GM19468 (cell line): ENCODE measurements around the gene FAM153A.
"Not testable (repeated sequence)": the region's sequence is repeated elsewhere in the genome, so short reads cannot be mapped to it uniquely, and the experiment has no call there.

Experiments used
- ATAC-seq: cut with Tn5 transposase; IDR thresholded peaks from one replicate; pipeline ENCODE4 v1.9.1; 2021; ENCODE audit warnings: mild to moderate bottlenecking, moderate library complexity, moderate number of reproducible peaks; ENCODE audit not compliant: unreplicated experiment; ENCODE audit errors: extremely low read depth

FAM153A gene

DNA sequence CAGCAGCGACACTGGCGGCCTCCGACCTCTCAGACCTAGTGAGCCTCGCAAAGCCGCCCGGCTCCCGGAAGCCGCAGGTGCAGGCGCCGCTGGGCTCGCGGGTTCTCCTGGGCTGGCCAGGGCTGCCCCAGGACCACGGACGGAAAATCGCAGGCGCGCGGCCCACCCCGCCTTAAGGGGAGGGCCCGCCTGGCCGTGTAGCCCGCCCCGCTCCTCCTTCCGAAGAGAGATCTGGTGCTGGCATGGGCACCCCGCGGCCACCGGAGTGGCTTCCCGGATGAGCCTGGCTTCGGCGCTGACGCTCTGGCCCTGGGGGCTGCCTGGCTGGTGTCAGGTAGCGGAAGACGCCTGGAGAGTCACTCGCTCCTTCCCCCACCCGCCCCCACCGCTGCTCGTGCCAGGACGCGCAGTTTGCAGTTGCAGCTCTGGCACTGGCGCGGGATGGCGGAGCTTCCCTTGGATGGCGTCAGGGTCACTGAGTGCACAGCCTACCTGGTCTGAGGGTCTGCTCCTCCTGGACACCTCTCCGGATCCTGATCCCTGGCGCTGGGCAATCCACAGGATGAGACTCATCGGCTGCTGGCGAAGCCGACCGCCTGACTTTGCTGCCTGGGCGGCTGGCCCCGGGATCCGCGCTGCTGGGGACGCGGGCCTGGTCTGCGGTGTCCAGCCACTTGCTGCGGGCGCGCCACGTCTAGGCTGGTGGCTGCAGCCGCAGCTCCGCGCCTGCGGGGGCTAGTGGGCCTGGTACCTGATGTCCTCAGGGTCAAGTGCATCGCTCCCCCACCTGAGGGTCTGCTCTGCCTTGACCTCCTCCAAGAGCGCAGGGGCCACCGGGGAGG is at the start of gene FAM153A:
FAM153A (minus strand) TSS at position 108 of the 842 bp plus-strand sequence.
- not testable (repeated sequence) for ATAC-seq

DNA sequence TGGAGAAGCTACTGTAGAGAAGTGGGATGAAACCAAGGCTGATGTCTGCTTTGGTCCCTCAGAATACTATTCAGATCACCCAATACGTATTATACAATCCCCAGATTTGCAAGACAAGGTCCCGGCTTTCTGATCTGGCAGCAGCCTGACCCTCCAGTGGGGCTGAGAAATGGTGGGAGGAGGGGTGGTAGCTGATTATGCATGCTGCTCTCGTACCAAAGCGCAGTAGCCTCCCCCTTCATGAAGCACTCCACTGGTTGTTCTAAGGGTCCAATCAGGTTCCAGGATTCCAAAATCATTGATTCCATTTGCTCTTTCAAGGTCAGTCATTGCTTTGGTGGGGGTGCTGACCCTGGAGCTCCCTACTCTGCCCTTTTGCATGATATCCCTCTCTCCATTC is 49.6 kb upstream of the FAM153A start:
- not testable (repeated sequence) for ATAC-seq

DNA sequence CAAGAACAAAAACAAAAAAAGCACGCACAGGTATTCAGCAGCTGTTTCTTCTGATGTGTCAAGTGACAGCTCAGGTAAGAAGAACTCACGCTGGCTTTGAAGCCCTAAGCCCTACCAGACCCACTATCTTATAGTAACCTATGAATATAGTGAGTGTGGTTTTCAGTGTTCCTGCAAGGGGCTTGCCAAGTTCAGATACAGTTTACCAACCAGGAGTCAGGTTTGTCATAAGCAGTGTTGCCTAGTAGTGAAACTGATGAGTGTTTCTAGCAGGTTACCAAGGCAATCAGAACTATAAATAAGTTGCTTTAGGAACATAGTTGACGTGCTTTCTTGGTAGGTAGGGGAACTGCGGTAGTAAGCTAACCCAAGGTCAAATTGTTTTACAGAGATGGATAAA is 43.4 kb upstream of the FAM153A start:
- not testable (repeated sequence) for ATAC-seq

DNA sequence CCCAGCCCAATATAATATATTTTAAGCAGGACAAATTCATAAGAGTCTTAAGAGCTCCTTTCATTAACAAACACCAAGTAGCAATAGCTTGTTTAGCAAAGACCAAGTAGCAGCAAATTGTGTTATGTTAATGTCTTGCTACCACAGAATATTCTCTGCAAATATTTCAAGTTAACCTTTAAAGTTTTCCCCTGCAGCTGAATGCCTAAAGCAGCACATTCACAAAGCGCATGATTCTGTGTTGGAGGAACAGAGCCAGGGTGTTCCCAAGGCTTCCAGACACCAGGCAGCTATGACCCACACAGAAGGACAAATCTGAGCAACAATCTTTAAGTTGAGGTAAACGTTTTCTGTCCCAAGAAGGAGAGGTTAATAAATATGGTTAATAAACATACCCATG is 42.1 kb upstream of the FAM153A start:
- ATAC-seq, result not testable (repeated sequence)

DNA sequence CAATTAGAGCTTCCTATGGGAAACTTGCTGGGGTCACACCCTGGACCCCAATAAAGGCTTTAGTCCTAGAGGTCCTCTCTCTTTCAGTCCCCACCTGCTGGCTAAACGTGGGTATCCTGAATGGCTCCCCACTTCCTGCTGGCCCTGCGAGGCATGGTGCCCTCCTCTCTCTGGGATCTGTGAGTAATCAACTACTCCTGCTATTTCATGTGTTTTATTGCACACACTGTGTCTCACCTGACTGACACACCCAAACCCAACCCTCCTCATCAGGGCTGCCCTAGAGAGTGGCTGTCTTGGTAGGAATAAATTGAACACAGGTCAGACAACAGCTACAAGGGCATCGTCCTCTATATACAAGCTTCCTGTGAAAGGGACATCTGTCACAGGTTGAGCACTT is 39.8 kb upstream of the FAM153A start:
- ATAC-seq, result not testable (repeated sequence)

DNA sequence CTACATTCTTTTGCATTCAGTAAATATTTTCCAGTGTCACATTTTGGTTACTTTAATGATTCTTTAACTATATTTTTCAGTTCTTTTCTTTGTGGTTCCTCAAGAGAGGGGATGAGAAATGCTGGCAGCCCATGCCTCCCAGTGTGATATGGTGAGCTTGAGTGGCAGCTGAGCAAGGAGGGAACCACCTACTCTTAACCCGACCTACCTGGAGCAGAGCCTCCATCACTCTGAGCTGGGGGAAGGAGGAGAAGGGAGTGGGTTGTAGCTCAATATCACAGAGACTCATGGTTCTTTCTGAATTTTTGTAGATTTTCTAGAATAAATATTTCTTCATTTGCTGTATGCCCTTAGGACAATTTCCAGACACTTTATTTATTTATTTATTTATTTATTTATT is 37.0 kb upstream of the FAM153A start:
- ATAC-seq, result not testable (repeated sequence)

DNA sequence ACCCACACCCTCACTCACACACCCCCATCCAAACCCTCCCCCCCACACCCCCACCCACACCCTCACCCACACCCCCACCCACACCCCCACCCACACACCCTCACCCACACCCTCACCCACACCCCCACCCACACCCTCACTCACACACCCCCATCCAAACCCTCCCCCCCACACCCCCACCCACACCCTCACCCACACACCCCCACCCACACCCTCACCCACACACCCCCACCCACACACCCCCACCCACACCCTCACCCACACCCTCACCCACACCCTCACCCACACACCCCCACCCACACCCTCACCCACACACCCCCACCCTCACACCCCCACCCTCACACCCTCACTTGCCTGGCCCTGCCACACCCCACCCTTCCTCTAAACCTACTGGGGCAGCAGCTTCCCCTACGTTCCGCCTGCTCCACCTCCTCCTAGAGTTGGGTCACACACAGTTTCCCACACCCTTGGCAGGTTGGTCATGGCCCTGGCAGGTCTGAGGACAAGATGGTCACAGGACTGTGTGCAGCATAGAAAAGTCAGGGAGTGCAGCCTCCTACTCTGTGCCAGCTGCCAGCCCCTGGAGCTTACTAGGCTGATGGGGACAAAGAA is 30.2 kb upstream of the FAM153A start:
- ATAC-seq, result not testable (repeated sequence)

DNA sequence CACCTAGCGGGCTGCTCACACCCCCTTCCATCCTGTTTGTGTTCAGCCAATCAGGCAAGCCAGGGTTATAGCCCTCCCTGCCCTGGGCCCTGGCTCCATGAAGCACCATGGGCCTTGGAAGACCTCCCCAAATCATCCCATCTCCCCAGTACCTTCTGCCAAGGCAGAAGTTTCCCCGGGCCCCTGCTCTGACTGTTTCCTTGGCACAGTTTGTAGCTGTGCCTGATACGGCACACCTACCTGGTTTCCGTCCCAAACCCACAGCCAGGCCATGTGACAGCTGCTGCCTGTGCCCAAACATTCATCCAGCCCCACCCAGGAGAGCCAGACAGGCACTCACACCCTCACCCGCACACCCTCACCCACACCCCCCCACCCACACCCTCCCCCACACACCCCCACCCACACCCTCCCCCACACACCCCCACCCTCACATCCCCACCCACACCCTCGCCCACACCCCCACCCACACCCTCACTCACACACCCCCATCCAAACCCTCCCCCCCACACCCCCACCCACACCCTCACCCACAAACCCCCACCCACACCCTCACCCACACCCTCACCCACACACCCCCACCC is 29.6 kb upstream of the FAM153A start:
- not testable (repeated sequence) for ATAC-seq

DNA sequence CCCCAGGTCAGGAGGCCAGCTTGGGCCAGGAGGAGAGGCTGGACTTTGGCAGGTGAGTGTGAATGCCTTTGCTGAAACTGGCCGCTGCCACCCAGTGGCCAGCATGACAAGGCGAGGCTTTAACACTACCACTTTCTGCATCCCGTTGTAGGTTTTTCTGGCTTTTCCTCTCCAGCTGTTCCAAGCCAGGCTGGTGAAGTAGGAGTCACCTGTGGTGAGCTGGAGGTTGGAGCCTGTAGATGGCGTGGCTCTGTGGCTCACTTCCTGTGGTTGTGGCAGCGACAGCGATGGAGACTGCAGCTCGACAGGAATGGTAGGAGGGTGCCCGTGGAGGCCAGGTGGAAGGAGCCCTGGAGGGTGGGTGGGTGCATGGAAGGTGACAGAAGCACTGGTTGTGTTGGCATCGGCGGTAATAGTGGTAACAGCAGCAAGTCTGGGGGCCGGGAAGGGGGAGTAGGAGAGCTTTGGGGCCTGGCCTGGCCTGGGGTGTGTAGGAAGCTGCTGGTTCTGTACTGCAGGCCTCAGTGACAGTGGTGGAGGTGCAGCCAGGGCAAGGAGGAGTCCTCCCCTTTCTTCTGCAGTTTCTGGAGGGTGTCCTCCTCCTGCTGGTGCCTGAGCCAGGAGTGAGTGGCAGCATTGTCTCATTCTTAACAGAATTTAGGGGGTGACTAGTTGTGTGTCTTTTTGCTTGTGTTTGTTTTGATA is 26.7 kb upstream of the FAM153A start:
- not testable (repeated sequence) for ATAC-seq

DNA sequence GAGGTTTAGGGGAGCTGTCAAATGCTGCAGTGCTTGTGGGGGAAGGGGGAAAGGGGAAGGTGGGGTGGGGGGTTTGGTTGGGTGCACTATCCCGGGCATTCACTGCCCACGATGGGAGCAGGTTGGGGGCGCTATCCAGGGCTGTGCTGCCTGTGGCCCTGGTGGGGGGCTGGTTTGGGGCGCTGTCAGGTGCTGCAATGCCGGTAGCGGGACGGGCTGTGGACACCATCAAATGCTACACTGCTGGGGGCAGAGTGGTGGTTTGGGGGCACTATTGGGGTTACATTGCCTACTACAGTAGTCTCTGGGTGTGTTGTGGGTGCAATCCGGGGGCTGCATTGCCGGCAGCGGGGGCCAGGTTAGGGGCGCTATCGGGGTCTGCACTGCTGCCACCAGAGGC is 25.7 kb upstream of the FAM153A start:
- ATAC-seq, result not testable (repeated sequence)

DNA sequence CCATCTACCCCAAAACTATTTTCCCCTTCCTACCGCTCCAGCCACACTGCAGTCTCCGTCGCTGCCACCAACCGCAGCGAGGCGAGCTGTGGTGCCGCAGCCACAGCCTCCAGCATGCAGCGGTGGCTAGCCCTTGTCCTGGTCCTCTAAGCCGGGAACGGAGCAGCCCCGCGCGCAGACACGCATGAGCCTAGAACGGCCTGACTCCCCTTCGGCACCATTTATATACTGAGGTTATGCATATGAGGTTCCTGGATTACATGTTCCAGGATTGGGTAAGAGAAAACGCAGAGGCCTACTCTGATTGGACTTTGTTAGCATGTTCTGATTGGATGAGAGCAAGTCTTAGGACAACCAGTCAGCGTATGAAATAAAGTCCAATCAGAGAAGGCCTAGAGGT is 24.6 kb upstream of the FAM153A start:
- not testable (repeated sequence) for ATAC-seq

DNA sequence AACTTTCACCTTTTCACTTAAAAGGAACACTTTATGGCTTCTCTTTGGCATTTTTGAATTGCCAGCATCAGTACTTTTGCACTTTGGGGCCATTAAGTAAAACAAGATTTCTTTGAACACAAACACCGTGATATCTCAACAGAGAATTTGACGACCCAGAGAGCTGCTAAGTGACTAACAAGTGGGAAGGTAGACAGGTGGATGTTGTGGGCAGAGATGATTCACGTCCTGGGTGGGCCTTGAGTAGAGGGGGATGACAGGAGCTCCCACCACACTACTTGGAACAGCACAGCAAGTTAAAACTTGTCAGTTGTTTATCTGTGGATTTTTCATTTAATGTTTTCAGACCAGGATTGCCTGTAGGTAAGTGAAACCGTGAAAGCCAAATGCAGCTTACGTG is 18.7 kb upstream of the FAM153A start:
- not testable (repeated sequence) for ATAC-seq

DNA sequence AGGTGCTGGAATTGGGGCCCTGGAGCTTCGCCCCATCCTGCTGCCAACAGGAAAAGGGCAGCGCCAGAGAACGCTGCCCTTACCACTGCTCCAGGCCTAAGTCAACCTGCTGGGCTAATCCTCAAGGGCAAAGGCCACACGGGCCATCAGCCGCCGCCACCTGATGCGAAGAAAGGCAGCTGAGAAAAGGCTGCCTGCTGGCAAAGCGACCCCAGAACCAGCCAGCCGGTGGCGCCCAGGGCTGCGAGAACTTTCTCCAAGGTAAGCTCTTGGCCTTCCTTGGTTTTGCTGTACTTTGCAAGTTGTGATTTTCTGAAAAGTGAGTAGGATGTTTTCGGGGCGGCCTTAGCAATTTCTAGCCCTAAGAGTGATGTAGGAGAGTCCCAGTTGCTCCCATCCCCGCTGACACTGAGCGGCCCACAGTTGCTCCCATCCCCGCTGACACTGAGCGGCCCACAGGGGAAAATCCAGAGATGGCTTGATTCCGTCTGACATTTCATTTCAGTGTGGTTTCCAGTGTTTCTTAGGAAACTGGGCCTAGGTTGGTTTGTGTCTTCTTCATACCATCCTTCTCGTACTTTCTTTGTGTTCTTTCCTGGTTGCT is 15.6 kb upstream of the FAM153A start:
- not testable (repeated sequence) for ATAC-seq

DNA sequence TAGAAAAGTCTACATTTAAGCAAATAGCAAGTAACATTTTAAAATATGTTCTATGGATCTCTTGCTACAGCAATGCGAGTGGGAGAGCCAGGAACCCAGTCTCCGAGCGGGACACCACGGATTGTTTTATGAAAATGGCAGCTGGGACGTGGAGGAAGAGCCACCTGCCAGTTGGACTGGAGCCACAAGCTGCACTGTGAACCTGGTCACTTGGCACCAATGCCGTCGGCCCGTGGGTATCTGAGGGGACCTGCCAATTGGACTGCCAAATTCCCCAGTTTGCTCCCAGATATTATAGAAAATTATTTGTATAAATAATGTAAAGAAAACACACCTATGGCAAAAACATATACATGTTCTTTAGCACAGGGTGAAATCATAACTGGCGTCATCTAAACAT is 10.6 kb upstream of the FAM153A start:
- ATAC-seq, result not testable (repeated sequence)

DNA sequence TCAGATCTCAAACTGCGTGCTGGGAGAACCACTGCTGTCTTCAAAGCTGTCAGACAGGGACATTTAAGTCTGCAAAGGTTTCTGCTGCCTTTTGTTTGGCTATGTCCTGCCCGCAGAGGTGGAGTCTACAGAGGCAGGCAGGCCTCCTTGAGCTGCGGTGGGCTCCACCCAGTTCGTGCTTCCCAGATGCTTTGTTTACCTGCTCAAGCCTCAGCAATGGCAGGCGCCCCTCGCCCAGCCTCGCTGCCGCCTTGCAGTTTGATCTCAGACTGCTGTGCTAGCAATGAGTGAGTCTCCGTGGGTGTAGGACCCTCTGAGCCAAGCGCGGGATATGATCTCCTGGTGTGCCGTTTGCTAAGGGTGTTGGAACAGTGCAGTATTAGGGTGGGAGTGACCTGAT is 8.9 kb upstream of the FAM153A start:
- ATAC-seq, result not testable (repeated sequence)

DNA sequence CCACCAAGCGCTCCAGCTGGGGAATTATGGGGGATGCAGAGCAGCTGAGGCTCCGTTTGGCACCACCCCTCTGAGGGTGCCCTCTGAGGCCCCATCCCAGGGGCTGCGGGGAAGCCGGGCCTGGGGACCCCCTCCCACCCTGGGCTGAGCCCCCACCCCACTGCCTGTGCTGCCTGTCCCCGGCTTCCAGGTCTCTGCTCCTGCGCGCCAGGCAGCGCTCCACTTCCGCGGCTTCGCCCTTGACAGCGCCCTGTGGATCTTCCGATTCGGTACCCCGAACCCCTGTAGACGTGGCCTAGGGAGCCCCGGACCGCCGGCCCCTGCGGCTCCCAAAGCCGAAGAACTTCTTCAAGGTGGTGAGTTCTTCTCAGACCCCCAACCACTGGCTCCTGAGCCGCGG is 530 bp downstream of the FAM153A start:
- ATAC-seq, result not testable (repeated sequence)

DNA sequence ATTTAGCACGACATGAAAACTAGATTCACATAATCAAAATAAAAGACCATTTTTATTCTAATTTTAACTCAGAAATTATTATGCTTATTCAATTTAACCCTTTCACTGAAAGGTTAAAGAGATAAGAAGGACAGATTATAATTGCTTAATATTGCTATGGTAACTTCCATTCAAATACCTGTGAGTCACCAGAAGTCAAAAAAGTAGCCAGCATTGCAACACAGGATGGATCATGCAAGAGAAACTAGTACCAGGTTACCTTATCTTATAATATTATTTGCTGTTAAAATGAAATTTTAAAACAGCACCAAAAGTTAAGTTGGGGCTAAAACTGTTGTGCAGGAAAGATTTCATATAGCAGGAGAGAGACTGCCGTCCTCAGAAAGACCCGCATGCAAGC is 11.5 kb downstream of the FAM153A start:
- ATAC-seq, result not testable (repeated sequence)

DNA sequence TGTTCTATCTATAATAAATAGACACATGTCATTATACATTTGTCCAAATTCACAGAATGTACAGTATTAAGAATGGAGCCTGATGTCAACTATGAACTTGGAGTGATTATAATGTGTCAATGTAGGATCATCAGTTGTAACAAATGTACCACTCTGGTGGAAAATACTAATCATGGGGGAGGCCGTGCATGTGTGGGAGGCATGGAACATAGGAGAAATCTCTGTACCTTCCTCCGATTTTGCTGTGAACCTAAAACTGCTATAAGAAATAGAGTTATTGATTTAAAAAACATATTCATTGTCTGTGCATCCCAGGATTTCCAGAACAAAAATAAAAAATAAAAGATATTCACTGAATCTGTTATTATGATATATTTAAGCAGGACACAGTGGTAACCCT is 12.1 kb downstream of the FAM153A start:
- ATAC-seq, result not testable (repeated sequence)

DNA sequence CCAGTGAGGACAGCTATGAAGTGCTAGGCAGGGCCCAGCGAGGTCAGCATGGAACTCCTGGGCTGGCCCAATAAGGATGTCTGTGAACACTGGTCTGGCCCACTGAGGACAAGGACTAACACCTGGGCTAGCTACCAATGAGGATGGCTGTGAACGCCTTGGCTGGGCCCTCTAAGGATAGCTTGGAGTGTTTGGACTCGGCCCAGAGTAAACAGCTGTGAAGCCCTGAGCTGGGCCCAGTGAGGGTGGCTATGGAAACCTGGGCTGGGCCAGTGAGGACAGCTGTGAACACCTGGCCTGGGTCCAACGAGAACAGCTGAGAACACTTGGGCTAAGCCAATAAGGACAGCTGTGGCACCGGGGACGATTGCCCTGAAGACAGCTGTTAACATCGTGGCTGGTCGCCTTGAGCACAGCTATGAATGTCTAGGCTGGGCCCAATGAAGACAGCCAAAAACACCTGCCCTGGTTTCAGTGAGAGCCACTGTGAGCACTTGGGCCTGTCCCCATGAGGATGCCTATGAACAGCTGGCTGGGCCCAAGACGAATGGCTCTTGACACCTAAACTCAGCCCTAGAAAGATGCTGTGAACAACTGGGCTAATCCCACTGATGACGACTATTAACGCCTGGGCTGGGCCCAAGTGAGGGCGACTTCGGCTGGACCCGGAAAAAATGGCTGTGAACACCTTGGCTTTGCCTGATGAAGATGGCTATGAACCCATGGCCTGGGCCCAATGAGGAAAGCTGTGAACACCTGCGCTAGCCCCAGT is 18.8 kb downstream of the FAM153A start:
- ATAC-seq, result not testable (repeated sequence)
